IMR-90 (cell line): ENCODE data around the gene OARD1. TPM values are rescaled to one million over a fixed set of nuclear protein-coding genes. Genes with fewer than 3 reads are reported as not detected.

Experiments
- ATAC-seq: fragments of 200-7000 bp; cut with Tn5 transposase; 2 replicates; pipeline ENCODE4 v1.9.1; 2020; ENCODE audit warnings: low read depth, mild to moderate bottlenecking, moderate library complexity
- BruUV-seq: library from RNA; stranded (reverse); fragments of 400-500 nt; replicated peaks from 2 replicates; lab custom pipeline; 2021; lab: Mats Ljungman, UMichigan
- CTCF ChIA-PET: fragments of 300-600 bp; formaldehyde crosslinking; extraction: SDS; loops from one replicate; lab custom pipeline; 2021; ENCODE audit warnings: antibody characterized with exemption; lab: Yijun Ruan, JAX
- POLR2A ChIA-PET: fragments of 300-600 bp; sonication (Branson Sonifier 250); formaldehyde crosslinking; loops from one replicate; lab custom pipeline; 2022; ENCODE audit warnings: antibody characterized with exemption; ENCODE audit not compliant: unreplicated experiment; lab: Charles Lee
- DNase-seq: peaks from one replicate; pipeline ENCODE4 v3.0.0; 2013
- H2AFZ ChIP-seq: replicated peaks from 2 replicates; pipeline ENCODE3; 2013; ENCODE audit warnings: low read length, mild to moderate bottlenecking; ENCODE audit not compliant: poor library complexity
- H2AK5ac ChIP-seq: 2 replicates; pipeline ENCODE4 v1.6.1; 2013; ENCODE audit warnings: low read depth, low read length, inconsistent platforms
- H2AK9ac ChIP-seq: replicated peaks from 2 replicates; pipeline ENCODE3; 2013; ENCODE audit warnings: mild to moderate bottlenecking, low read depth, low read length, moderate library complexity; ENCODE audit not compliant: poor library complexity
- H2BK120ac ChIP-seq: 2 replicates; pipeline ENCODE4 v1.6.1; 2013; ENCODE audit warnings: low read depth, low read length, inconsistent platforms
- H2BK15ac ChIP-seq: 3 replicates; pipeline ENCODE4 v1.6.1; 2013; ENCODE audit warnings: low read depth, low read length, inconsistent platforms
- H2BK20ac ChIP-seq: 2 replicates; pipeline ENCODE4 v1.6.1; 2013; ENCODE audit warnings: low read depth, mild to moderate bottlenecking, inconsistent platforms, low read length, moderate library complexity
- H2BK5ac ChIP-seq: 2 replicates; pipeline ENCODE4 v1.6.1; 2013; ENCODE audit warnings: mild to moderate bottlenecking, low read depth, low read length, inconsistent platforms; ENCODE audit not compliant: poor library complexity, severe bottlenecking
- H3K14ac ChIP-seq: replicated peaks from 2 replicates; pipeline ENCODE4 v1.6.1; 2013; ENCODE audit warnings: low read depth, low read length, inconsistent platforms
- H3K18ac ChIP-seq: 2 replicates; pipeline ENCODE4 v1.6.1; 2013; ENCODE audit warnings: low read depth, low read length, control low read depth
- H3K23ac ChIP-seq: 2 replicates; pipeline ENCODE4 v1.6.1; 2013; ENCODE audit warnings: low read depth, low read length, inconsistent platforms
- H3K27ac ChIP-seq: 2 replicates; pipeline ENCODE4 v1.5.1; 2013; ENCODE audit warnings: mild to moderate bottlenecking, control low read depth, low read length; ENCODE audit not compliant: insufficient read depth
- H3K27me3 ChIP-seq: 2 replicates; pipeline ENCODE4 v1.6.1; 2013; ENCODE audit warnings: low read length; ENCODE audit not compliant: control insufficient read depth, insufficient read depth
- H3K36me3 ChIP-seq: 2 replicates; pipeline ENCODE4 v1.6.1; 2013; ENCODE audit warnings: low read length, mixed read lengths; ENCODE audit not compliant: control insufficient read depth, insufficient read depth
- H3K4ac ChIP-seq: 2 replicates; pipeline ENCODE4 v1.6.1; 2013; ENCODE audit warnings: low read depth, low read length, inconsistent platforms
- H3K4me1 ChIP-seq: 2 replicates; pipeline ENCODE4 v1.6.1; 2013; ENCODE audit warnings: low read length, mixed read lengths; ENCODE audit not compliant: control insufficient read depth, insufficient read depth
- H3K4me2 ChIP-seq: 2 replicates; pipeline ENCODE4 v1.6.1; 2013; ENCODE audit warnings: low read depth, mild to moderate bottlenecking, control low read depth, low read length, moderate library complexity
- H3K4me3 ChIP-seq: 2 replicates; pipeline ENCODE4 v1.5.1; 2013; ENCODE audit warnings: low read depth, mild to moderate bottlenecking, control low read depth, low read length, moderate library complexity; ENCODE audit not compliant: insufficient read depth
- H3K56ac ChIP-seq: 2 replicates; pipeline ENCODE4 v1.6.1; 2013; ENCODE audit warnings: low read length, inconsistent platforms; ENCODE audit not compliant: insufficient read depth; ENCODE audit errors: extremely low read depth
- H3K79me1 ChIP-seq, 2 experiments: 2 replicates each; pipeline ENCODE4 v1.6.1; 2013; ENCODE audit warnings: low read length in 2 of 2, inconsistent platforms in 1 of 2, low read depth in 1 of 2
- H3K9ac ChIP-seq: 2 replicates; pipeline ENCODE4 v1.6.1; 2013; ENCODE audit warnings: low read depth, low read length, control low read depth
- H3K9me1 ChIP-seq: 2 replicates; pipeline ENCODE4 v1.6.1; 2013; ENCODE audit warnings: low read length, inconsistent platforms; ENCODE audit not compliant: insufficient read depth
- H3K9me3 ChIP-seq: 2 replicates; pipeline ENCODE4 v1.6.1; 2013; ENCODE audit warnings: low read length; ENCODE audit not compliant: control insufficient read depth, insufficient read depth
- H4K20me1 ChIP-seq: 2 replicates; pipeline ENCODE4 v1.6.1; 2013; ENCODE audit warnings: low read length, inconsistent platforms; ENCODE audit not compliant: insufficient read depth
- H4K5ac ChIP-seq: 2 replicates; pipeline ENCODE4 v1.6.1; 2013; ENCODE audit warnings: mild to moderate bottlenecking, low read depth, low read length, control low read depth
- H4K8ac ChIP-seq, 2 experiments: 2 replicates each; pipeline ENCODE4 v1.6.1; 2013; ENCODE audit warnings: low read depth in 2 of 2, low read length in 2 of 2, control low read depth in 1 of 2, inconsistent platforms in 1 of 2
- H4K91ac ChIP-seq: 2 replicates; pipeline ENCODE4 v1.6.1; 2013; ENCODE audit warnings: low read depth, low read length, inconsistent platforms; ENCODE audit not compliant: insufficient read depth
- BHLHE40 ChIP-seq: fragments of 150-350 bp; IDR thresholded peaks from 2 replicates; pipeline ENCODE4 v1.6.1; 2016; ENCODE audit warnings: mild to moderate bottlenecking, low read depth, low read length
- CEBPB ChIP-seq: IDR thresholded peaks from 2 replicates; pipeline ENCODE4 v1.6.1; 2012; ENCODE audit warnings: low read depth, low read length, improper control_type of control experiment
- CHD1 ChIP-seq: IDR thresholded peaks from 2 replicates; pipeline ENCODE4 v1.6.1; 2012; ENCODE audit warnings: low read depth, low read length, improper control_type of control experiment
- CTCF ChIP-seq: conservative IDR thresholded peaks from 2 replicates; pipeline ENCODE4 v1.5.1; 2012; ENCODE audit warnings: mild to moderate bottlenecking, low read depth, low read length, improper control_type of control experiment
- ELK1 ChIP-seq: fragments of 150-350 bp; IDR thresholded peaks from 2 replicates; pipeline ENCODE4 v1.6.1; 2016; ENCODE audit warnings: low read depth, mild to moderate bottlenecking, low read length, moderate library complexity, borderline replicate concordance
- FOS ChIP-seq: fragments of 150-350 bp; IDR thresholded peaks from 2 replicates; pipeline ENCODE4 v1.6.1; 2016; ENCODE audit warnings: low read depth, low read length
- MAZ ChIP-seq: IDR thresholded peaks from 2 replicates; pipeline ENCODE4 v1.6.1; 2012; ENCODE audit warnings: low read depth, mild to moderate bottlenecking, low read length, improper control_type of control experiment, moderate library complexity, borderline replicate concordance
- MXI1 ChIP-seq: IDR thresholded peaks from 2 replicates; pipeline ENCODE4 v1.6.1; 2012; ENCODE audit warnings: low read depth, mild to moderate bottlenecking, low read length, moderate library complexity, borderline replicate concordance
- NFE2L2 ChIP-seq: fragments of 150-350 bp; IDR thresholded peaks from 2 replicates; pipeline ENCODE4 v1.6.1; 2016; ENCODE audit warnings: low read depth, mild to moderate bottlenecking, low read length
- POLR2A ChIP-seq: IDR thresholded peaks from 2 replicates; pipeline ENCODE4 v1.6.1; 2012; ENCODE audit warnings: mild to moderate bottlenecking, low read depth, low read length
- RAD21 ChIP-seq: IDR thresholded peaks from 2 replicates; pipeline ENCODE4 v1.6.1; 2012; ENCODE audit warnings: low read length, improper control_type of control experiment
- RCOR1 ChIP-seq: IDR thresholded peaks from 2 replicates; pipeline ENCODE4 v1.6.1; 2012; ENCODE audit warnings: mild to moderate bottlenecking, low read length, improper control_type of control experiment; ENCODE audit not compliant: insufficient replicate concordance
- SMC3 ChIP-seq: fragments of 150-350 bp; IDR thresholded peaks from 2 replicates; pipeline ENCODE4 v1.6.1; 2016; ENCODE audit warnings: low read depth, mild to moderate bottlenecking, antibody characterized with exemption, low read length, moderate library complexity
- USF2 ChIP-seq: fragments of 150-350 bp; IDR thresholded peaks from 2 replicates; pipeline ENCODE4 v1.6.1; 2017; ENCODE audit warnings: mild to moderate bottlenecking, antibody characterized with exemption, low read length, low read depth
- WGBS, 2 experiments: methylation state at CpG; one replicate each; pipeline versions ENCODE4 v1.1.5 to v1.1.7; 2013; ENCODE audit warnings: missing lambda C conversion rate in 2 of 2; ENCODE audit not compliant: insufficient read length in 1 of 2; ENCODE audit errors: extremely low coverage in 2 of 2; 5-methylcytosine and 5-hydroxymethylcytosine counted together
- dilution Hi-C: fragments of 300-500 bp; cut with HindIII; formaldehyde crosslinking; loops from one replicate; pipeline ENCODE4 v1.14.3; 2018; ENCODE audit warnings: low sequenced_read_pairs; ENCODE audit not compliant: unreplicated experiment
- in situ Hi-C: fragments of 300-500 bp; cut with MboI; formaldehyde crosslinking; loops from 3 replicates; pipeline ENCODE4 v1.14.3; 2019; ENCODE audit warnings: low sequenced_read_pairs, inconsistent platforms, mixed read lengths
- intact Hi-C: fragments of 100-400 bp; cut with micrococcal nuclease; formaldehyde crosslinking; loops from 2 replicates; pipeline ENCODE4 v1.10.0; 2022
- polyA plus RNA-seq, 3 experiments: library from polyadenylated mRNA; depleted of rRNA; stranded (reverse); fragments of >200 nt; gene quantifications; 2 replicates each; pipeline ENCODE4 v1.2.3, GENCODE V29; 2012; ENCODE audit warnings: low replicate concordance in 1 of 3
- total RNA-seq: library from RNA; depleted of rRNA; stranded (reverse); fragments of >200 nt; gene quantifications from 2 replicates; pipeline ENCODE4 v1.2.3, GENCODE V29; 2012

Gene OARD1
- total and polyA plus RNA-seq, 2 of the 4 experiments (the other 2 are of a cell fraction) = 2.3 to 5.5 TPM

GRCh38 chr6:41065550-41066026 lies 6.6 kb downstream of the OARD1 start:
- Histone ChIP-seq H2BK20ac (no peak overlapping the region), H3K56ac (no peak overlapping the region), H3K79me1 (peaks cover 0 to 2% of the 10 kb centered on the region in 2 experiments; a peak in 1 of 4 replicates), H3K36me3 (no peaks in the 10 kb centered on the region; the same call in 1 of the 2 replicates), H3K18ac (no peak overlapping the region), H3K23ac (no peak overlapping the region), H4K91ac (no peak overlapping the region), H3K9ac (no peak overlapping the region), H2BK5ac (no peak overlapping the region), H3K9me3 (no peaks in the 10 kb centered on the region), H2AK5ac (no peak overlapping the region), H2BK15ac (no peak overlapping the region), H3K9me1 (no peaks in the 10 kb centered on the region), H4K20me1 (no peaks in the 10 kb centered on the region), H2AFZ (no peak overlapping the region), H4K8ac (no peak overlapping the region), H2AK9ac (no peak overlapping the region), H3K4me3 (no peak overlapping the region), H4K5ac (no peak overlapping the region), H3K4me2 (no peak overlapping the region), H3K4me1 (no peaks in the 10 kb centered on the region), H3K14ac (no peak overlapping the region), H3K4ac (no peak overlapping the region), H3K27ac (no peak overlapping the region), H2BK120ac (no peak overlapping the region), H3K27me3 (no peaks in the 10 kb centered on the region)
- TF ChIP-seq USF2 (no peak), MXI1 (no peak), CTCF (no peak), ELK1 (no peak), NFE2L2 (no peak), RAD21 (no peak), BHLHE40 (no peak), CHD1 (no peak), POLR2A (no peak), RCOR1 (no peak), CEBPB (no peak), FOS (no peak), SMC3 (no peak), MAZ (no peak)
- POLR2A ChIA-PET = interaction anchor here (0.6 kb wide), 1 partner anchor 58 kb away, joined by 3 read pairs; no protein-coding TSS in a partner anchor
- CTCF ChIA-PET = interaction anchor here (0.5 to 0.6 kb wide), 2 partner anchors 202 to 412 kb away, joined by 3 to 4 read pairs; no protein-coding TSS in a partner anchor
- intact Hi-C loops (loop anchor here (1.0 to 10.0 kb wide), 6 partner anchors 37 to 1721 kb away; no protein-coding TSS in a partner anchor), dilution Hi-C loops (no loop called here), in situ Hi-C loops (no loop called here)
- WGBS, 2 experiments = no CpG with 5 or more reads among the region's 2 CpGs
- DNase-seq = no peak
- ATAC-seq = no peak
- BruUV-seq = no TSS peak
